K562 (cell line): ENCODE results near the gene NTSR2. TPM values are rescaled to one million over a fixed set of nuclear protein-coding genes. Genes with fewer than 3 reads are reported as not detected.

Source experiments
- ATAC-seq: fragments of 200-7000 bp; cut with Tn5 transposase; 3 replicates; pipeline ENCODE4 v1.9.1; 2020; ENCODE audit warnings: moderate library complexity
- BruUV-seq: library from RNA; stranded (reverse); fragments of 400-500 nt; replicated peaks from 2 replicates; lab custom pipeline; 2021; lab: Mats Ljungman, UMichigan
- CTCF ChIA-PET: fragments of 300-600 bp; formaldehyde crosslinking; extraction: SDS; loops from one replicate; lab custom pipeline; 2021; ENCODE audit warnings: low intra/inter-chr PET ratio; lab: Yijun Ruan, JAX
- POLR2A ChIA-PET: fragments of 300-600, 350-650 bp; sonication (Branson Sonifier 250); formaldehyde crosslinking; extraction: SDS; loops from one replicate; lab custom pipeline; 2021; ENCODE audit warnings: antibody characterized with exemption, inconsistent platforms; lab: Yijun Ruan, JAX
- DNase-seq, 4 experiments: peaks; one replicate each; pipeline versions ENCODE4 v3.0.0 to v3.0.0-alpha.2; 2011 to 2018; ENCODE audit warnings: low spot score in 3 of 4, mixed read lengths in 3 of 4; ENCODE audit errors: extremely low read depth in 1 of 4
- FAIRE-seq: peaks from 2 replicates; lab custom pipeline; 2011; peaks lifted over from hg19 to GRCh38; lab: Jason Lieb, UNC
- H2AFZ ChIP-seq: 2 replicates; pipeline ENCODE4 v1.6.0; 2011; ENCODE audit warnings: low read depth, low read length, control low read depth, inconsistent platforms
- H3K27ac ChIP-seq: fragments of 200-600 bp; 3 replicates; pipeline ENCODE4 v1.8.0; 2011; ENCODE audit warnings: low read depth, mild to moderate bottlenecking, control low read depth, inconsistent platforms, low read length, moderate library complexity, mixed read lengths; ENCODE audit errors: extremely low read depth
- H3K27me3 ChIP-seq, 2 experiments: fragments of 300-600 bp in 1 of 2; 2 replicates in 1 of 2; 3 replicates in 1 of 2; pipeline versions ENCODE4 v1.6.0 to v1.8.0; 2011; ENCODE audit warnings: inconsistent platforms in 2 of 2, low read length in 2 of 2, mild to moderate bottlenecking in 1 of 2, mixed read lengths in 1 of 2, moderate library complexity in 1 of 2; ENCODE audit not compliant: control insufficient read depth in 2 of 2, insufficient read depth in 2 of 2
- H3K36me3 ChIP-seq: fragments of 300-600 bp; 3 replicates; pipeline ENCODE4 v1.8.0; 2011; ENCODE audit warnings: mild to moderate bottlenecking, low read length, inconsistent platforms; ENCODE audit not compliant: control insufficient read depth, insufficient read depth
- H3K4me1 ChIP-seq, 2 experiments: fragments of 200-600 bp in 1 of 2; replicated peaks in 1 of 2; 2 replicates in 1 of 2; 3 replicates in 1 of 2; pipeline versions ENCODE4 v1.5.1 to v1.8.0; 2011; ENCODE audit warnings: inconsistent platforms in 2 of 2, low read length in 2 of 2, mild to moderate bottlenecking in 1 of 2, mixed read lengths in 1 of 2, moderate library complexity in 1 of 2; ENCODE audit not compliant: control insufficient read depth in 2 of 2, insufficient read depth in 2 of 2
- H3K4me2 ChIP-seq: 2 replicates; pipeline ENCODE4 v1.6.1; 2011; ENCODE audit warnings: low read length, control low read depth, inconsistent platforms, mixed read lengths; ENCODE audit not compliant: insufficient read depth
- H3K4me3 ChIP-seq: fragments of 200-600 bp; sonication (generic), shearing (Covaris generic); 2 replicates; pipeline ENCODE4 v1.5.1; 2016; ENCODE audit warnings: control low read depth, inconsistent platforms
- H3K79me2 ChIP-seq: fragments of 200-600 bp; 3 replicates; pipeline ENCODE4 v1.8.0; 2011; ENCODE audit warnings: low read length, inconsistent platforms; ENCODE audit not compliant: control insufficient read depth, insufficient read depth
- H3K9ac ChIP-seq, 2 experiments: 2 replicates each; pipeline versions ENCODE4 v1.6.0 to v1.6.1; 2011; ENCODE audit warnings: low read depth in 2 of 2, low read length in 2 of 2, control low read depth in 1 of 2, inconsistent platforms in 1 of 2, mild to moderate bottlenecking in 1 of 2, mixed read lengths in 1 of 2; ENCODE audit not compliant: insufficient read depth in 1 of 2
- H3K9me1 ChIP-seq: one replicate; pipeline ENCODE4 v1.6.0; 2011; ENCODE audit warnings: inconsistent platforms, mild to moderate bottlenecking, low read length, moderate library complexity; ENCODE audit not compliant: control insufficient read depth, insufficient read depth
- H3K9me3 ChIP-seq: replicated peaks from 2 replicates; pipeline ENCODE4 v1.5.1; 2011; ENCODE audit warnings: low read depth, low read length, inconsistent platforms; ENCODE audit not compliant: control insufficient read depth, insufficient read depth
- H4K20me1 ChIP-seq: replicated peaks from 2 replicates; pipeline ENCODE4 v1.6.1; 2011; ENCODE audit warnings: low read length, inconsistent platforms, mixed read lengths; ENCODE audit not compliant: control insufficient read depth, insufficient read depth
- CEBPB ChIP-seq: fragments of 450-650 bp; IDR thresholded peaks from 2 replicates; pipeline ENCODE4 v1.6.1; 2016; ENCODE audit warnings: missing genetic modification characterization, missing compliant biosample characterization
- CEBPG ChIP-seq, 3 experiments: fragments of 200-800 bp in 1 of 3; sonication (Bioruptor generic) in 1 of 3; sonication (generic) in 1 of 3; formaldehyde crosslinking in 1 of 3; IDR thresholded peaks in 2 of 3; conservative IDR thresholded peaks in 1 of 3; 2 replicates each; pipeline versions ENCODE4 v1.6.1 to v1.8.0; 2016 to 2022; ENCODE audit warnings: missing compliant biosample characterization in 2 of 3, missing genetic modification characterization in 2 of 3, mild to moderate bottlenecking in 1 of 3, missing genetic modification reagents in 1 of 3
- GABPB2 ChIP-seq: fragments of 250-450 bp; sonication (Bioruptor Pico); conservative IDR thresholded peaks from 2 replicates; pipeline ENCODE4 v1.5.1; 2021; ENCODE audit warnings: mild to moderate bottlenecking
- HNRNPL ChIP-seq: fragments of 200-400 bp; formaldehyde crosslinking; IDR thresholded peaks from 2 replicates; pipeline ENCODE4 v1.6.1; 2017; ENCODE audit warnings: low read depth, mild to moderate bottlenecking, low read length
- WGBS: fragments of 100-300 bp; shearing (Covaris generic); methylation state at CpG from one replicate; pipeline ENCODE4 v1.1.6; 2016; ENCODE audit warnings: low coverage, mixed read lengths; ENCODE audit not compliant: insufficient coverage; ENCODE audit errors: missing lambda C conversion rate; 5-methylcytosine and 5-hydroxymethylcytosine counted together
- in situ Hi-C: fragments of 300-500 bp; cut with MboI; formaldehyde crosslinking; loops from 4 replicates; pipeline ENCODE4 v1.15.0; 2018; ENCODE audit warnings: inconsistent platforms, mixed read lengths
- intact Hi-C: fragments of 100-400 bp; cut with micrococcal nuclease; formaldehyde crosslinking; loops from 2 replicates; pipeline ENCODE4 v1.14.2; 2022
- polyA plus RNA-seq, 8 experiments: library from polyadenylated mRNA; depleted of rRNA in 4 of 8; stranded (reverse) in 5 of 8; unstranded in 3 of 8; fragments of >200 nt; fragmentation: Nextera tagmentation in 2 of 8; fragmentation: Illumina TruSeq in 1 of 8; extraction: Ambion mirVana in 2 of 8; extraction: Trizol in 1 of 8; gene quantifications; 2 replicates each; pipeline versions ENCODE4 v1.2.1 to v1.2.3, GENCODE V29; 2011 to 2014; ENCODE audit warnings: inconsistent platforms in 1 of 8, missing spikeins in 1 of 8
- total RNA-seq, 7 experiments: library from RNA; depleted of rRNA in 6 of 7; stranded (reverse); fragments of >200 nt in 6 of 7; fragmentation: Illumina TruSeq in 2 of 7; extraction: Trizol in 2 of 7; gene quantifications; 2 replicates each; pipeline versions ENCODE4 v1.2.1 to v1.2.3, GENCODE V29; 2011 to 2021; ENCODE audit warnings: low replicate concordance in 1 of 7
- TF ChIP-seq, protein P1 (sequence below), 2 experiments: fragments of 450-650 bp in 1 of 2; sonication (generic) in 1 of 2; formaldehyde crosslinking in 1 of 2; IDR thresholded peaks in 1 of 2; conservative IDR thresholded peaks in 1 of 2; 2 replicates each; pipeline versions ENCODE4 v1.6.1 to v1.8.1; 2016 to 2023; ENCODE audit warnings: mild to moderate bottlenecking in 2 of 2, moderate library complexity in 2 of 2, inconsistent platforms in 1 of 2, missing genetic modification reagents in 1 of 2
- TF ChIP-seq, protein P2 (sequence below): fragments of 450-650 bp; IDR thresholded peaks from 2 replicates; pipeline ENCODE4 v1.6.1; 2018; ENCODE audit warnings: mild to moderate bottlenecking, low read depth; ENCODE audit not compliant: partially characterized antibody

NTSR2 gene
- total and polyA plus RNA-seq, 9 of the 15 experiments (the other 6 are each of a cell fraction or from before 2014, with no cell fraction given): not detected

DNA sequence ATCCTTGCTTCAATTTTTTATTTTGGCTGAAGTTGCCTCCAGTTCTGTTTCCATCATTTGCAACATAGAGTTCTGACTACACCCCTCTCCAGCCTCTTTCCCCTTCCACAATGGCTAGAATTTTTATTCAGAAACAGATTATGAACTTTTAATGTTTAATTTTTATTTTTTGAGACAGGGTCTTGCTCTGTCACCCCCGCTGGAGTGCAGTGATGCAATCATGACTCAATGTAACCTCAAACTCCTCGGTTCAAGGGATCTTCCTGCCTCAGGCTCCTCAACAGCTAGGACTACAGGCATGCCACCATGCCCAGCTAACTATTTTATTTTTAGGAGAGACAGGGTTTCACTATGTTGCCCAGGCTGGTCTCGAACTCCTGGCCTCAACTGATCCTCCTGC lies 2.8 kb downstream of the NTSR2 start:
- BruUV-seq: no TSS peak
- intact Hi-C loops: no loop called here

More for the DNA sequence above, 2.8 kb downstream of the NTSR2 start:
- POLR2A ChIA-PET: no interaction called here
- Histone ChIP-seq H4K20me1 (no peaks in the 10 kb centered on the region), H2AFZ (no peak overlapping the region), H3K4me1 (peaks cover 0 to 9% of the 10 kb centered on the region in 2 experiments; a peak in 2 of 5 replicates), H3K79me2 (no peaks in the 10 kb centered on the region), H3K9me1 (no peaks in the 10 kb centered on the region), H3K36me3 (no peaks in the 10 kb centered on the region), H3K4me2 (no peak overlapping the region), H3K9ac (no peak overlapping the region), H3K27ac (no peak overlapping the region), H3K9me3 (peaks cover 2% of the 10 kb centered on the region; the same call in 1 of the 2 replicates), H3K4me3 (no peak overlapping the region), H3K27me3 (peaks cover 29 to 61% of the 10 kb centered on the region in 2 experiments; a peak in 4 of 5 replicates)
- TF ChIP-seq CEBPB (0 out of 2 replicates have a peak, but pooled peaks have one; percentile 7), CEBPG (CRISPR knock-in tag; IDR thresholded peaks at IDR 0.05) (no peak), CEBPG (tag; conservative IDR thresholded peaks at IDR 0.05 in 1 of 2, IDR thresholded peaks at IDR 0.05 in 1 of 2) (peak; percentile 41 to 69; a peak in 1 of 4 replicates), GABPB2 (no peak), HNRNPL (no peak)
- TF ChIP-seq, protein P1, sequence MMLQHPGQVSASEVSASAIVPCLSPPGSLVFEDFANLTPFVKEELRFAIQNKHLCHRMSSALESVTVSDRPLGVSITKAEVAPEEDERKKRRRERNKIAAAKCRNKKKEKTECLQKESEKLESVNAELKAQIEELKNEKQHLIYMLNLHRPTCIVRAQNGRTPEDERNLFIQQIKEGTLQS (IDR thresholded peaks at IDR 0.05): peak; percentile 65
- TF ChIP-seq, protein P1 (CRISPR knock-in tag; conservative IDR thresholded peaks at IDR 0.05): no peak
- TF ChIP-seq, protein P2, sequence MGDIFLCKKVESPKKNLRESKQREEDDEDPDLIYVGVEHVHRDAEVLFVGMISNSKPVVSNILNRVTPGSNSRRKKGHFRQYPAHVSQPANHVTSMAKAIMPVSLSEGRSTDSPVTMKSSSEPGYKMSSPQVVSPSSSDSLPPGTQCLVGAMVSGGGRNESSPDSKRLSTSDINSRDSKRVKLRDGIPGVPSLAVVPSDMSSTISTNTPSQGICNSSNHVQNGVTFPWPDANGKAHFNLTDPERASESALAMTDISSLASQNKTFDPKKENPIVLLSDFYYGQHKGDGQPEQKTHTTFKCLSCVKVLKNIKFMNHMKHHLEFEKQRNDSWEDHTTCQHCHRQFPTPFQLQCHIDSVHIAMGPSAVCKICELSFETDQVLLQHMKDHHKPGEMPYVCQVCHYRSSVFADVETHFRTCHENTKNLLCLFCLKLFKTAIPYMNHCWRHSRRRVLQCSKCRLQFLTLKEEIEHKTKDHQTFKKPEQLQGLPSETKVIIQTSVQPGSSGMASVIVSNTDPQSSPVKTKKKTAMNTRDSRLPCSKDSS: no peak
- in situ Hi-C loops: no loop called here
- FAIRE-seq: no peak
- no peak for DNase-seq
- ATAC-seq: no peak
- 0% methylated on average over 3 of the region's 3 CpGs for WGBS
- CTCF ChIA-PET: no interaction called here
